Measurements from ENCODE around the gene ADAM11.

The ADAM11 gene

DNA sequence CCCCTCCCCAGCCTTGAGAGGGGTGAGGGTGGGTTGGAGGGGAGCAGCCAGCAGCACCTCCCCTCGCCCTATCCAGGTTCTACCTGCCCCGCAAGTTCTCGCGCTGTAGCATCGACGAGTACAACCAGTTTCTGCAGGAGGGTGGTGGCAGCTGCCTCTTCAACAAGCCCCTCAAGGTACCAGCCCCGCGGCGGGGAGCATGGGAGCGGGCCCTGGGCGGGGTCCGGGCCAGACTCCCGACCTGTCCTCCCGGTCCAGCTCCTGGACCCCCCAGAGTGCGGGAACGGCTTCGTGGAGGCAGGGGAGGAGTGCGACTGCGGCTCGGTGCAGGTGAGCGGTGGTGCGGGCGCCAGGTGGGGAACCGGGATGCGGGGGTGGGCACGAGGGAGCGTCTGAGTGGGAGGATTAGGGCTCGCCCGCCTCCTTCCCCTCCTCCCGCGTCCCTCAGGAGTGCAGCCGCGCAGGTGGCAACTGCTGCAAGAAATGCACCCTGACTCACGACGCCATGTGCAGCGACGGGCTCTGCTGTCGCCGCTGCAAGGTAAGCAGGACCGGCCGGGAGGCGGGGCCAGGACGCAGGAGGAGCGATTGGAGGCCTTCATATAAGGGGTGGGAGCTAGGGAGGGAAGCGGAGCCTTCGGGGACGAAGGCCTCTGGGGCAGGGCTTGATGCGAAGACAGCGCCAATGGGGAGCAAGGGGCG is 16.5 kb downstream of the ADAM11 start (continued):
- TF ChIP-seq RBAK (tag by site-specific recombination; IDR thresholded peaks at IDR 0.05) (no peak), ZNF830 (tag by site-specific recombination; IDR thresholded peaks at IDR 0.05; ENCODE audit: low read depth) (no peak), SETDB1 (IDR thresholded peaks at IDR 0.05; ENCODE audit: insufficient read length, low read length) (no peak), HOXC10 (CRISPR knock-in tag; IDR thresholded peaks at IDR 0.05) (no peak), ZNF248 (tag by site-specific recombination; IDR thresholded peaks at IDR 0.05) (no peak), ZNF221 (tag by site-specific recombination; IDR thresholded peaks at IDR 0.05; ENCODE audit: borderline replicate concordance) (no peak), ZNF514 (tag by site-specific recombination; IDR thresholded peaks at IDR 0.05) (no peak), REPIN1 (tag by site-specific recombination; IDR thresholded peaks at IDR 0.05; ENCODE audit: low read depth) (no peak), ZNF280C (tag by site-specific recombination; IDR thresholded peaks at IDR 0.05) (no peak), ZNF521 (tag by site-specific recombination; IDR thresholded peaks at IDR 0.05) (no peak), ZSCAN23 (tag by site-specific recombination; IDR thresholded peaks at IDR 0.05) (no peak), ZNF157 (tag by site-specific recombination; IDR thresholded peaks at IDR 0.05) (no peak), ZNF626 (tag by site-specific recombination; IDR thresholded peaks at IDR 0.05) (no peak), MEIS1 (CRISPR knock-in tag; IDR thresholded peaks at IDR 0.05; ENCODE audit: borderline replicate concordance) (no peak), ZSCAN4 (tag by site-specific recombination; IDR thresholded peaks at IDR 0.05) (no peak), ZBTB8A (tag by site-specific recombination; IDR thresholded peaks at IDR 0.05) (no peak), ZBTB48 (tag by site-specific recombination; IDR thresholded peaks at IDR 0.05) (peak; percentile 53; the same call in 1 of the 2 replicates), PRDM6 (tag by site-specific recombination; IDR thresholded peaks at IDR 0.05) (no peak), GLIS1 (tag by site-specific recombination; IDR thresholded peaks at IDR 0.05) (peak; percentile 90), ZSCAN30 (tag by site-specific recombination; IDR thresholded peaks at IDR 0.05) (no peak), ZNF169 (tag by site-specific recombination; IDR thresholded peaks at IDR 0.05) (no peak), KLF7 (tag by site-specific recombination; IDR thresholded peaks at IDR 0.05; ENCODE audit: borderline replicate concordance) (0 out of 2 replicates have a peak, but pooled peaks have one; percentile 62), ZNF324 (tag by site-specific recombination; IDR thresholded peaks at IDR 0.05) (no peak), ZNF600 (tag by site-specific recombination; IDR thresholded peaks at IDR 0.05) (peak; percentile 55; the same call in 1 of the 2 replicates), HOXD13 (CRISPR knock-in tag; IDR thresholded peaks at IDR 0.05; ENCODE audit: borderline replicate concordance) (peak; percentile 74; the same call in 1 of the 2 replicates), ZNF214 (tag by site-specific recombination; IDR thresholded peaks at IDR 0.05; ENCODE audit: borderline replicate concordance) (no peak), ZBTB26 (tag by site-specific recombination; optimal IDR thresholded peaks at IDR 0.05) (peak; percentile 48)
- TF ChIP-seq, protein P1, sequence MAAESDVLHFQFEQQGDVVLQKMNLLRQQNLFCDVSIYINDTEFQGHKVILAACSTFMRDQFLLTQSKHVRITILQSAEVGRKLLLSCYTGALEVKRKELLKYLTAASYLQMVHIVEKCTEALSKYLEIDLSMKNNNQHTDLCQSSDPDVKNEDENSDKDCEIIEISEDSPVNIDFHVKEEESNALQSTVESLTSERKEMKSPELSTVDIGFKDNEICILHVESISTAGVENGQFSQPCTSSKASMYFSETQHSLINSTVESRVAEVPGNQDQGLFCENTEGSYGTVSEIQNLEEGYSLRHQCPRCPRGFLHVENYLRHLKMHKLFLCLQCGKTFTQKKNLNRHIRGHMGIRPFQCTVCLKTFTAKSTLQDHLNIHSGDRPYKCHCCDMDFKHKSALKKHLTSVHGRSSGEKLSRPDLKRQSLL (tag by site-specific recombination; IDR thresholded peaks at IDR 0.05), result no peak
- TF ChIP-seq, protein P2, sequence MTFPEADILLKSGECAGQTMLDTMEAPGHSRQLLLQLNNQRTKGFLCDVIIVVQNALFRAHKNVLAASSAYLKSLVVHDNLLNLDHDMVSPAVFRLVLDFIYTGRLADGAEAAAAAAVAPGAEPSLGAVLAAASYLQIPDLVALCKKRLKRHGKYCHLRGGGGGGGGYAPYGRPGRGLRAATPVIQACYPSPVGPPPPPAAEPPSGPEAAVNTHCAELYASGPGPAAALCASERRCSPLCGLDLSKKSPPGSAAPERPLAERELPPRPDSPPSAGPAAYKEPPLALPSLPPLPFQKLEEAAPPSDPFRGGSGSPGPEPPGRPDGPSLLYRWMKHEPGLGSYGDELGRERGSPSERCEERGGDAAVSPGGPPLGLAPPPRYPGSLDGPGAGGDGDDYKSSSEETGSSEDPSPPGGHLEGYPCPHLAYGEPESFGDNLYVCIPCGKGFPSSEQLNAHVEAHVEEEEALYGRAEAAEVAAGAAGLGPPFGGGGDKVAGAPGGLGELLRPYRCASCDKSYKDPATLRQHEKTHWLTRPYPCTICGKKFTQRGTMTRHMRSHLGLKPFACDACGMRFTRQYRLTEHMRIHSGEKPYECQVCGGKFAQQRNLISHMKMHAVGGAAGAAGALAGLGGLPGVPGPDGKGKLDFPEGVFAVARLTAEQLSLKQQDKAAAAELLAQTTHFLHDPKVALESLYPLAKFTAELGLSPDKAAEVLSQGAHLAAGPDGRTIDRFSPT (tag by site-specific recombination; IDR thresholded peaks at IDR 0.05), result peak; percentile 89
